OCI-LY3 (cell line): ENCODE measurements around the gene SULT1A2.

Source experiments
- H2AFZ ChIP-seq: fragments of 200-600, 300-600 bp; shearing (Covaris generic); 2 replicates; pipeline ENCODE4 v1.6.0; 2014; ENCODE audit warnings: antibody characterized with exemption, low read depth, low read length
- H3K27ac ChIP-seq: fragments of 200-600, 300-600 bp; sonication (generic); 2 replicates; pipeline ENCODE4 v1.5.1; 2014; ENCODE audit warnings: mild to moderate bottlenecking, low read length, moderate library complexity, mixed read lengths
- H3K27me3 ChIP-seq: fragments of 200-600, 300-600 bp; sonication (generic); 2 replicates; pipeline ENCODE4 v1.6.1; 2014; ENCODE audit warnings: low read depth, low read length, mixed read lengths
- H3K36me3 ChIP-seq: fragments of 200-600, 300-600 bp; sonication (generic); replicated peaks from 2 replicates; pipeline ENCODE3; 2014; ENCODE audit warnings: low read depth, low read length, mixed read lengths
- H3K4me1 ChIP-seq: fragments of 300-600, 200-600 bp; sonication (generic); 2 replicates; pipeline ENCODE4 v1.6.1; 2014; ENCODE audit warnings: low read length, mixed read lengths
- H3K4me2 ChIP-seq: fragments of 200-600, 300-600 bp; sonication (generic); 2 replicates; pipeline ENCODE4 v1.6.1; 2014; ENCODE audit warnings: low read length, mixed read lengths
- H3K4me3 ChIP-seq: fragments of 300-600, 200-600 bp; sonication (generic); 2 replicates; pipeline ENCODE4 v1.5.1; 2014; ENCODE audit warnings: antibody characterized with exemption, mild to moderate bottlenecking, low read length, moderate library complexity
- H3K79me2 ChIP-seq: fragments of 300-600, 200-600 bp; shearing (Covaris generic); 2 replicates; pipeline ENCODE4 v1.6.1; 2014; ENCODE audit warnings: mild to moderate bottlenecking, low read length, mixed read lengths
- H3K9ac ChIP-seq: fragments of 300-600, 200-600 bp; shearing (Covaris generic); 2 replicates; pipeline ENCODE4 v1.6.0; 2014; ENCODE audit warnings: mild to moderate bottlenecking, low read length, moderate library complexity
- H3K9me3 ChIP-seq: fragments of 200-600, 300-600 bp; shearing (Covaris generic); 2 replicates; pipeline ENCODE4 v1.6.1; 2014; ENCODE audit warnings: low read length, mixed read lengths; ENCODE audit not compliant: insufficient read depth
- H4K20me1 ChIP-seq: fragments of 200-600, 300-600 bp; sonication (generic); 2 replicates; pipeline ENCODE4 v1.6.1; 2016; ENCODE audit warnings: low read length, mixed read lengths; ENCODE audit not compliant: insufficient read depth
- CTCF ChIP-seq: fragments of 200-600, 300-600 bp; sonication (generic); IDR thresholded peaks from 2 replicates; pipeline ENCODE4 v1.5.1; 2014; ENCODE audit warnings: antibody characterized with exemption, low read length, low read depth
- EZH2phosphoT487 ChIP-seq: fragments of 200-600 bp; shearing (Covaris generic); IDR thresholded peaks from 2 replicates; pipeline ENCODE4 v1.6.1; 2018; ENCODE audit warnings: antibody characterized with exemption, mixed run types, low read depth

SULT1A2 gene

GRCh38 chr16:28587386-28587785, 9.5 kb downstream of the SULT1A2 start:
- no peak overlapping the region for H3K9ac ChIP-seq
- H3K9me3 ChIP-seq, result no peaks in the 10 kb centered on the region
- no peaks in the 10 kb centered on the region for H3K79me2 ChIP-seq
- H3K4me1 ChIP-seq, result peaks cover 16% of the 10 kb centered on the region
- no peak overlapping the region for H3K27ac ChIP-seq
- H2AFZ ChIP-seq, result no peak overlapping the region
- TF ChIP-seq EZH2phosphoT487 (no peak), CTCF (no peak)
- H3K4me2 ChIP-seq, result no peak overlapping the region
- H4K20me1 ChIP-seq, result no peaks in the 10 kb centered on the region
- H3K36me3 ChIP-seq, result peaks cover 23% of the 10 kb centered on the region
- no peak overlapping the region for H3K4me3 ChIP-seq
- H3K27me3 ChIP-seq, result no peaks in the 10 kb centered on the region

GRCh38 chr16:28586466-28586865, 10.4 kb downstream of the SULT1A2 start:
- Histone ChIP-seq H3K36me3 (peaks cover 23% of the 10 kb centered on the region), H3K27me3 (no peaks in the 10 kb centered on the region), H3K27ac (no peak overlapping the region)

GRCh38 chr16:28585674-28586073, 11.2 kb downstream of the SULT1A2 start:
- H3K4me2 ChIP-seq, result peak overlapping the region; percentile 48
- no peak overlapping the region for H2AFZ ChIP-seq
- H3K9me3 ChIP-seq, result no peaks in the 10 kb centered on the region
- no peaks in the 10 kb centered on the region for H3K27me3 ChIP-seq
- no peak overlapping the region for H3K9ac ChIP-seq
- H3K4me1 ChIP-seq, result peaks cover 16% of the 10 kb centered on the region
- H3K79me2 ChIP-seq, result no peaks in the 10 kb centered on the region
- peak overlapping the region; percentile 51; the same call in 1 of the 2 replicates for H3K27ac ChIP-seq
- H4K20me1 ChIP-seq, result no peaks in the 10 kb centered on the region
- peaks cover 23% of the 10 kb centered on the region for H3K36me3 ChIP-seq
- no peak overlapping the region for H3K4me3 ChIP-seq
- TF ChIP-seq CTCF (no peak), EZH2phosphoT487 (no peak)

More at GRCh38 chr16:28586466-28586865, 10.4 kb downstream of the SULT1A2 start:
- H4K20me1 ChIP-seq, result no peaks in the 10 kb centered on the region
- no peak overlapping the region for H3K9ac ChIP-seq
- TF ChIP-seq EZH2phosphoT487 (no peak), CTCF (no peak)
- no peaks in the 10 kb centered on the region for H3K79me2 ChIP-seq
- no peaks in the 10 kb centered on the region for H3K9me3 ChIP-seq
- H3K4me1 ChIP-seq, result peaks cover 16% of the 10 kb centered on the region
- H3K4me2 ChIP-seq, result no peak overlapping the region
- H3K4me3 ChIP-seq, result no peak overlapping the region
- H2AFZ ChIP-seq, result no peak overlapping the region

- TF ChIP-seq CTCF (no peak), EZH2phosphoT487 (no peak)
- peaks cover 17% of the 10 kb centered on the region for H3K36me3 ChIP-seq
- H3K27me3 ChIP-seq, result no peaks in the 10 kb centered on the region
- no peaks in the 10 kb centered on the region for H3K9me3 ChIP-seq
- H3K27ac ChIP-seq, result no peak overlapping the region
- no peaks in the 10 kb centered on the region for H3K79me2 ChIP-seq
- H3K4me3 ChIP-seq, result no peak overlapping the region
- H3K4me1 ChIP-seq, result peaks cover 10% of the 10 kb centered on the region
- no peak overlapping the region for H3K9ac ChIP-seq
- H4K20me1 ChIP-seq, result no peaks in the 10 kb centered on the region
- no peak overlapping the region for H2AFZ ChIP-seq
- no peak overlapping the region for H3K4me2 ChIP-seq
Measured at GRCh38 chr16:28580726-28581315, 16.0 kb downstream of the SULT1A2 start.
